Measurements from ENCODE around the gene ELANE. TPM values are rescaled to one million over a fixed set of nuclear protein-coding genes. Genes with fewer than 3 reads are reported as not detected.

ELANE gene
- polyA plus RNA-seq, 4 donors, result 0.34 to 0.87 (median 0.40) TPM

Other genes with a start within 250 kb of the ELANE start
- gene POLRMT, start 218.8 kb upstream of the ELANE start, polyA plus RNA-seq (ENCODE audit: insufficient read length in 4 of 4), result 10 to 100 TPM; 55.8 to 68.1 (median 60.8) TPM
- under 1 TPM; 0.27 to 0.96 (median 0.62) TPM for gene FGF22, start 212.4 kb upstream of the ELANE start, polyA plus RNA-seq (ENCODE audit: insufficient read length in 4 of 4)
- gene RNF126, start 189.1 kb upstream of the ELANE start, polyA plus RNA-seq (ENCODE audit: insufficient read length in 4 of 4), result 10 to 100 TPM; 22.6 to 41.5 (median 30.7) TPM
- gene FSTL3, start 175.9 kb upstream of the ELANE start, polyA plus RNA-seq (ENCODE audit: insufficient read length in 4 of 4), result 10 to 100 TPM; 17.2 to 19.7 (median 19.4) TPM
- under 1 TPM; 0.13 to 0.48 (median 0.36) TPM for gene PRSS57, start 156.9 kb upstream of the ELANE start, polyA plus RNA-seq (ENCODE audit: insufficient read length in 4 of 4)
- 100 to 1,000 TPM in 3 of 4 donors, 10 to 100 TPM in 1; 77.2 to 115 (median 106) TPM for gene PALM, start 143.4 kb upstream of the ELANE start, polyA plus RNA-seq (ENCODE audit: insufficient read length in 4 of 4)
- gene MISP, start 101.2 kb upstream of the ELANE start, polyA plus RNA-seq (ENCODE audit: insufficient read length in 4 of 4), result 10 to 100 TPM in 1 of 4 donors, 1 to 10 TPM in 3; 6.0 to 10.1 (median 9.4) TPM
- gene PTBP1, start 54.9 kb upstream of the ELANE start, polyA plus RNA-seq (ENCODE audit: insufficient read length in 4 of 4), result 100 to 1,000 TPM; 344 to 430 (median 396) TPM
- 10 to 100 TPM; 11.6 to 24.0 (median 17.3) TPM for gene PLPPR3, start 30.3 kb upstream of the ELANE start, polyA plus RNA-seq (ENCODE audit: insufficient read length in 4 of 4)
- 1 to 10 TPM; 1.0 to 3.4 (median 1.4) TPM for gene AZU1, start 24.5 kb upstream of the ELANE start, polyA plus RNA-seq (ENCODE audit: insufficient read length in 4 of 4)
- gene PRTN3, start 11.3 kb upstream of the ELANE start, polyA plus RNA-seq (ENCODE audit: insufficient read length in 4 of 4), result 1 to 10 TPM in 2 of 4 donors, under 1 TPM in 2; 0.65 to 2.7 (median 1.3) TPM
- 1 to 10 TPM; 2.2 to 5.4 (median 4.3) TPM for gene CFD, start 7.4 kb downstream of the ELANE start, polyA plus RNA-seq (ENCODE audit: insufficient read length in 4 of 4)
- gene MED16, start 40.9 kb downstream of the ELANE start, polyA plus RNA-seq (ENCODE audit: insufficient read length in 4 of 4), result 10 to 100 TPM; 44.5 to 90.9 (median 64.0) TPM
- not detected for gene RNU6-9, start 41.2 kb downstream of the ELANE start, polyA plus RNA-seq (ENCODE audit: insufficient read length in 4 of 4)
- gene R3HDM4, start 60.9 kb downstream of the ELANE start, polyA plus RNA-seq (ENCODE audit: insufficient read length in 4 of 4), result 10 to 100 TPM; 35.6 to 62.3 (median 53.4) TPM
- gene KISS1R, start 65.0 kb downstream of the ELANE start, polyA plus RNA-seq (ENCODE audit: insufficient read length in 4 of 4), result 1 to 10 TPM in 2 of 4 donors, under 1 TPM in 2; 0.32 to 1.3 (median 1.00) TPM
- 10 to 100 TPM; 16.3 to 37.2 (median 29.1) TPM for gene ARID3A, start 73.7 kb downstream of the ELANE start, polyA plus RNA-seq (ENCODE audit: insufficient read length in 4 of 4)
- gene WDR18, start 132.0 kb downstream of the ELANE start, polyA plus RNA-seq (ENCODE audit: insufficient read length in 4 of 4), result 10 to 100 TPM; 33.2 to 68.7 (median 55.4) TPM
- 1 to 10 TPM in 2 of 4 donors, under 1 TPM in 2; 0.41 to 1.4 (median 1.0) TPM for gene GRIN3B, start 148.1 kb downstream of the ELANE start, polyA plus RNA-seq (ENCODE audit: insufficient read length in 4 of 4)
- gene TMEM259, start 168.8 kb downstream of the ELANE start, polyA plus RNA-seq (ENCODE audit: insufficient read length in 4 of 4), result 100 to 1,000 TPM in 3 of 4 donors, 10 to 100 TPM in 1; 98.0 to 154 (median 130) TPM
- gene RNU6-2, start 169.2 kb downstream of the ELANE start, polyA plus RNA-seq (ENCODE audit: insufficient read length in 4 of 4), result not detected
- gene CNN2, start 174.3 kb downstream of the ELANE start, polyA plus RNA-seq (ENCODE audit: insufficient read length in 4 of 4), result 100 to 1,000 TPM; 163 to 215 (median 186) TPM
- 10 to 100 TPM in 1 of 4 donors, 1 to 10 TPM in 3; 6.9 to 14.0 (median 8.5) TPM for gene ABCA7, start 187.8 kb downstream of the ELANE start, polyA plus RNA-seq (ENCODE audit: insufficient read length in 4 of 4)
- 10 to 100 TPM in 3 of 4 donors, 1 to 10 TPM in 1; 9.4 to 14.9 (median 12.2) TPM for gene ARHGAP45, start 214.9 kb downstream of the ELANE start, polyA plus RNA-seq (ENCODE audit: insufficient read length in 4 of 4)
- gene POLR2E, start 243.1 kb downstream of the ELANE start, polyA plus RNA-seq (ENCODE audit: insufficient read length in 4 of 4), result 100 to 1,000 TPM; 139 to 183 (median 154) TPM